GM10248 (cell line): Measurements from ENCODE around the gene TXNDC15.
A peak's percentile ranks its signal among the peaks of the same experiment; 100 is the strongest.
"Not testable (repeated sequence)": the region's sequence is repeated elsewhere in the genome, so short reads cannot be mapped to it uniquely, and the experiment has no call there.

ENCODE experiments used
- CTCF ChIA-PET: fragments of 300-600 bp; sonication (Branson Sonifier 250); formaldehyde crosslinking; extraction: SDS; loops from one replicate; lab custom pipeline; 2021; ENCODE audit warnings: antibody characterized with exemption; lab: Yijun Ruan, JAX
- POLR2A ChIA-PET: fragments of 350-650 bp; sonication (Branson Sonifier 250); formaldehyde crosslinking; extraction: SDS; loops from one replicate; lab custom pipeline; 2020; ENCODE audit warnings: antibody characterized with exemption; lab: Yijun Ruan, JAX
- DNase-seq: peaks from one replicate; pipeline ENCODE4 v3.0.0; 2012; ENCODE audit errors: extremely low spot score
- TF ChIP-seq, protein P1 (sequence below): IDR thresholded peaks from 2 replicates; pipeline ENCODE4 v1.5.1; 2012; ENCODE audit warnings: mild to moderate bottlenecking, low read depth; ENCODE audit errors: extremely low read depth, missing control alignments, control extremely low read depth

Gene TXNDC15

DNA sequence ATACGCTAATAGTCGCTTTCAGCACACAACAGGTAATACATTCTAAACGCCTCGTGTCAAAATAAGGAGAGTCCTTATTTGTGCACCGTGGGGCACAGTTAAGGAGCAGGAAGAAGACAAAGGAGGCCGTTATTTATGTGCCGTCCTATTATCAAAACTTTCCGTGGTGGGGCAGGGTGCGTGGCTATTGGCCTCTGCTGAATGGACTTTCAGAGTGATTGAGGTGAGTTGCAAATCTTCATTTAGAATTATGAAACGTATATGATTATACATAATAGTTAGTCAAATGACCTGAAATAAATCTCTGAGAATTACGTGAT, 27.6 kb upstream of the TXNDC15 start:
- DNase-seq: no peak
- ChIA-PET CTCF (no interaction called here), POLR2A (no interaction called here)
- TF ChIP-seq, protein P1, sequence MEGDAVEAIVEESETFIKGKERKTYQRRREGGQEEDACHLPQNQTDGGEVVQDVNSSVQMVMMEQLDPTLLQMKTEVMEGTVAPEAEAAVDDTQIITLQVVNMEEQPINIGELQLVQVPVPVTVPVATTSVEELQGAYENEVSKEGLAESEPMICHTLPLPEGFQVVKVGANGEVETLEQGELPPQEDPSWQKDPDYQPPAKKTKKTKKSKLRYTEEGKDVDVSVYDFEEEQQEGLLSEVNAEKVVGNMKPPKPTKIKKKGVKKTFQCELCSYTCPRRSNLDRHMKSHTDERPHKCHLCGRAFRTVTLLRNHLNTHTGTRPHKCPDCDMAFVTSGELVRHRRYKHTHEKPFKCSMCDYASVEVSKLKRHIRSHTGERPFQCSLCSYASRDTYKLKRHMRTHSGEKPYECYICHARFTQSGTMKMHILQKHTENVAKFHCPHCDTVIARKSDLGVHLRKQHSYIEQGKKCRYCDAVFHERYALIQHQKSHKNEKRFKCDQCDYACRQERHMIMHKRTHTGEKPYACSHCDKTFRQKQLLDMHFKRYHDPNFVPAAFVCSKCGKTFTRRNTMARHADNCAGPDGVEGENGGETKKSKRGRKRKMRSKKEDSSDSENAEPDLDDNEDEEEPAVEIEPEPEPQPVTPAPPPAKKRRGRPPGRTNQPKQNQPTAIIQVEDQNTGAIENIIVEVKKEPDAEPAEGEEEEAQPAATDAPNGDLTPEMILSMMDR: no peak

DNA sequence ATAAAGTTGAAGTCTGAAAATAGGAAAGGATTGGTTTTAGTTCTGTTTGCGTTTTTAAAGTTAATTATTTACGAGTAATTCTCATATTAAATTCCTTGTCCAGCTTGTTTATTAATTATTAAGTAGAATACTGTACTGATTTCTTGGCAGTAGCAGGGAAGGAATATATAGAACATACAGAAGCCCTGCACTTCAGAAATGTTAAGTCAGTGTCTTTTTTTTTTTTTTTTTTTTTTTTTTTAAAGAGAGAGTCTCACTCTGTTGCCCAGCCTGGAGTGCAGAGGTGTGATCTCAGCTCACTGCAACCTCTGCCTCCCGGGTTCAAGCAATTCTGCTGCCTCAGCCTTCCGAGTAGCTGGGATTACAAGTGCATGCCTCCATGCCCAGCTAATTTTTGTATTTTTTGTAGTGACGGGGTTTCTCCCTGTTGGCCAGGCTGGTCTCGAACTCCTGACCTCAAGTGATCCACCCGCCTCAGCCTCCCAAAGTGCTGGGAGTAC, 24.7 kb upstream of the TXNDC15 start:
- ChIA-PET POLR2A (interaction anchor here (0.7 kb wide), 1 partner anchor 25 kb away, joined by 7 read pairs; no protein-coding TSS in a partner anchor), CTCF (interaction anchor here (0.7 to 1.6 kb wide), 5 partner anchors 10 to 1868 kb away, joined by 3 to 7 read pairs (median 5); partner anchors contain the start of gene PCBD2)
- not testable (repeated sequence) for DNase-seq

DNA sequence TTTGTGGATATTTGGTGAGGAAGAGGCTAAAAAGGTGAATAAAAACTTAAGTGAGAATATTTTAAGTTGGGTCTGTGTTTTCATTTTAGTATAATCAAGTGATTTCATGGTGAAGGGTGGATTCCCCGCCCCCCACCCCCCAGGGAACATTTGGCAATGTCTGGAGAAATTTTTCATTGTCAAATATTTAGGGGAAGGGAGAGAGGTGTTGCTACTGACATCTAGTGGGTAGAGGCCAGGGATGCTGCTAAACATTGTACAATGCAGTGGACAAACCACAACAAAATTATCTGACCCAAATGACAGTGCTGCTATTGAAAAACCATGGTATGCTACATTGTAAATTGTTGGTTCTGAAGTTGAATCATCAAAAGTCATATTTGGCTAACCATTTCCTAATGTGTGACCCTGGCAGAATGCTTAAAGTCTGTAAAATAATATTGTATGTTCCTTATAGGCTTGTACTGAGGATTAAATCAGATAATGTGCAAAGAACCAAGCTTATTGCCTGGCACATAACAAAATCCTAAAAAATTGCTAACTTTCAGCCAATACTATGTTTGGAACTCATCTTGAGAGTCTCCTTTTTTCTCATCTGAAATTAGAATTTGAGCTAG, 22.8 kb upstream of the TXNDC15 start:
- CTCF ChIA-PET: interaction anchor here (0.9 to 2.4 kb wide), 9 partner anchors 9 to 183 kb away, joined by 3 to 10 read pairs (median 5); partner anchors contain the start of gene PCBD2
- DNase-seq: no peak

DNA sequence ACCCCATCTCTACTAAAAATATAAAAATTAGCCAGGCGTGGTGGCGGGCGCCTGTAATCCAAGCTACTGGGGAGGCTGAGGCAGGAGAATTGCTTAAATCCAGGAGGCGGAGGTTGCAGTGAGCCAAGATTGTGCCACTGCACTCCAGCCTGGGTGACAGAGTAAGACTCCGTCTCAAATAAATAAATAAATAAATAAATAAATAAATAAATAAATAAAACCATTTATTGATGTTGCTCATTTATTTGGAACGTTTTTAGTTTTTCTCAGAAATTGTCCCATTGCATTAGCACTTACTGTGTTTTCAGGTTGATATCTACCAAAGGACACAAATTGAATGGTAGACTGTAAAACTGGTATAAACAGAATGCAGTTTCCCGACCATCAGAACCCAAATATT, 17.7 kb upstream of the TXNDC15 start:
- DNase-seq, POLR2A ChIA-PET: not testable (repeated sequence)
- CTCF ChIA-PET: interaction anchor here (1.2 to 1.3 kb wide), 2 partner anchors 11 to 15 kb away, joined by 3 to 4 read pairs; partner anchors contain the start of gene C5orf24

More for the DNA sequence above, 22.8 kb upstream of the TXNDC15 start:
- TF ChIP-seq, protein P1: peak; percentile 41
- POLR2A ChIA-PET: no interaction called here

DNA sequence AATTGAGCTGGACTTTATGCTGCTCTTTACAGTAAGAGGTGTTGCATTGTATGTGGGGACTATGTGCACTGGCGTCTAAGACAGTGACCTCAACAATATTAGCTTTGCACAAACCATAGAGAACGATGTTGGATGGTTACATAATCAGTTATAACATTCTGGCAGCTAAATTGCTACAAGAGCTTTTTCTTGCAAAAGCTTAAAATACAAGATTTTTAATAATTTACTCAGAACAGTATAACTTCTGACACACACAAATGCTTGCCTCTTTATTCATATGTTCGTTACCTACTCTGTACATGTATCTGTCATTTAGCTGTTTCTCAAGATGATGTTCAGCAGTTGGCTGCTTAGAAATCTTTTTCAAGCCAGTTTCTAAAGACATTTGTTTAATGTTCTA, 16.8 kb upstream of the TXNDC15 start:
- ChIA-PET CTCF (interaction anchor here (1.2 to 2.5 kb wide), 2 partner anchors 10 to 15 kb away, joined by 3 to 5 read pairs; no protein-coding TSS in a partner anchor), POLR2A (no interaction called here)
- DNase-seq: no peak
- TF ChIP-seq, protein P1: no peak

DNA sequence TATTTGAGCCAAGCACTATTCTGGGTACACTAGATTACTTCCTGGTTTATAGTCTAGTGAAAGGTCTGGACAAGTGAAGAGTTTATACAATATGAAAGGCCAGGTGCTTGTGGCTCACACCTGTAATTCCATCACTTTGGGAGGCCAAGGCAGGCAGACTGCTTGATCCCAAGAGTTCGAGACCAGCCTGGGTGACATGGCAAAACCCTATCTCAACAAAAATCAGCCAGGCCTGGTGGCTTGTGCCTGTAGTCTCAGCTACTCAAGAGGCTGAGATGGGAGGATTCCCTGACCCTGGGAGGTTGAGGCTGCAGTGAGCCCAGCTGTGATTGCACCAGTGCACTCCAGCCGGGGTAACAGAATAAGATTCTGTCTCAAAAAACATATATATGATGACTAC, 9.5 kb upstream of the TXNDC15 start:
- POLR2A ChIA-PET: interaction anchor here (0.5 to 0.6 kb wide), 2 partner anchors 42 to 498 kb away, joined by 3 read pairs; partner anchors contain the start of gene CDKL3
- DNase-seq: no peak
- CTCF ChIA-PET: interaction anchor here (0.9 to 2.8 kb wide), 6 partner anchors 9 to 39 kb away, joined by 3 to 6 read pairs (median 4); partner anchors contain the start of genes C5orf24 and TXNDC15
- TF ChIP-seq, protein P1: no peak

DNA sequence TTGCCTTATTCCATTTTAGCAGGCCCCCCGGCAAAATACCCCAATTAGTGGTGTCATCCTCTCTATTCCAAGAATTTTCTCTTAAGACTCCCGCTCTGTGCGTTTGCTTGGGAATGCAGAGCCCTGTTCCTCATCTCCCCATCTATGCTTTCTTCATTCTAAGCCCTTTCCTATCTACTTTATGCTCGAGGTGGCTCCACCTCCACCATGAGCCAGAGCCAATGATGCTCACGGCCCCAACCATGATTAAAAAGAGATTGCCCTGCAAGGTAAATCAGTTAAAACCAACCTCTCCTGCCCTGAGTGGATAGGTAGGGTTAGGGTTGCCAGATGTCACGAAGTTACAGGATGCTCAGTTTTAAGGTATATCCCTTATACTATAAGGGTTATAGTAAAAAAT, 677 bp upstream of the TXNDC15 start:
- ChIA-PET CTCF (interaction anchor here (1.0 to 2.7 kb wide), 6 partner anchors 8 to 31 kb away, joined by 3 to 11 read pairs (median 4); partner anchors contain the start of gene PCBD2), POLR2A (interaction anchor here (0.5 to 2.0 kb wide), 3 partner anchors 11 to 136 kb away, joined by 5 to 6 read pairs (median 5); partner anchors contain the start of gene C5orf24)
- DNase-seq: no peak
- TF ChIP-seq, protein P1: no peak
